ENCODE measurements around the gene PBRM1. TPM values are rescaled to one million over a fixed set of nuclear protein-coding genes. Genes with fewer than 3 reads are reported as not detected.

Gene PBRM1
- total and polyA plus RNA-seq, 7 experiments from 2014 or later: 58.4 to 109 (median 76.9) TPM

DNA sequence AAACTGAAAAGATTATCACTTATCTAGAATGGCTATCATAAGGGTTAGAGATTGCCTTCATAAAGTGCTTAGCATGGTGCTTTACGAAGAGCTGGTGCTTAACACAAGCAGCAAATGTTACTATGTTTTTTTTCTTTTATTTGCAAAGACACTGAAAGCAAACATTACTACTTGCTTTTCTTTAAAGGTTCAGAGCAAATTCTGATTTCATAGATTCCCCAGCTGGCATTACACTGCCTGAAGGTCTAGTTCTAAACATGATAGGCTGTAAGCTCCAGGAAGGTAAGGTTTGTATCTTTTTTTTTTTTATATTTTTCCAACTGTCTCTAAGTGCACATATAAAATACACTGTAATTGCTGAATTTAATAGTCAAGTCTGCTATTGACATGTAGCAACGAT lies 77.4 kb downstream of the PBRM1 start:
- H3K36me3 ChIP-seq (ENCODE audit: control insufficient read depth in 2 of 3, insufficient read depth in 3 of 3, low read length in 3 of 3): peaks cover 8 to 68% (median 11%) of the 10 kb centered on the region in 3 experiments
- POLR2A ChIA-PET: no interaction called here
- Mint-ChIP-seq H3K4me1 (peaks cover 4 to 17% (median 13%) of the 10 kb centered on the region in 7 donors), H3K36me3 (peaks cover 21 to 67% (median 59%) of the 10 kb centered on the region in 5 donors), H3K27me3 (no peaks in the 10 kb centered on the region), H3K4me3 (no peak overlapping the region), H3K27ac (no peak overlapping the region), H3K9me3 (peaks cover 0 to 3% (median 0%) of the 10 kb centered on the region in 11 donors)
- H3K4me1 ChIP-seq (ENCODE audit: control insufficient read depth in 2 of 2, insufficient read depth in 2 of 2, low read length in 2 of 2): no peaks in the 10 kb centered on the region
- H3K9me3 ChIP-seq (ENCODE audit: control insufficient read depth in 2 of 3, low read length in 3 of 3): no peaks in the 10 kb centered on the region
- no peak overlapping the region for H3K27ac ChIP-seq (ENCODE audit: low read depth, low read length)
- CTCF ChIA-PET: no interaction called here
- no peak for DNase-seq
- ATAC-seq: no peak
- H3K4me3 ChIP-seq (ENCODE audit: low read length): no peak overlapping the region
- intact Hi-C loops (cut with micrococcal nuclease): no loop called here
- no peaks in the 10 kb centered on the region for H3K27me3 ChIP-seq (ENCODE audit: control insufficient read depth in 2 of 2, insufficient read depth in 2 of 2, low read length in 2 of 2)

DNA sequence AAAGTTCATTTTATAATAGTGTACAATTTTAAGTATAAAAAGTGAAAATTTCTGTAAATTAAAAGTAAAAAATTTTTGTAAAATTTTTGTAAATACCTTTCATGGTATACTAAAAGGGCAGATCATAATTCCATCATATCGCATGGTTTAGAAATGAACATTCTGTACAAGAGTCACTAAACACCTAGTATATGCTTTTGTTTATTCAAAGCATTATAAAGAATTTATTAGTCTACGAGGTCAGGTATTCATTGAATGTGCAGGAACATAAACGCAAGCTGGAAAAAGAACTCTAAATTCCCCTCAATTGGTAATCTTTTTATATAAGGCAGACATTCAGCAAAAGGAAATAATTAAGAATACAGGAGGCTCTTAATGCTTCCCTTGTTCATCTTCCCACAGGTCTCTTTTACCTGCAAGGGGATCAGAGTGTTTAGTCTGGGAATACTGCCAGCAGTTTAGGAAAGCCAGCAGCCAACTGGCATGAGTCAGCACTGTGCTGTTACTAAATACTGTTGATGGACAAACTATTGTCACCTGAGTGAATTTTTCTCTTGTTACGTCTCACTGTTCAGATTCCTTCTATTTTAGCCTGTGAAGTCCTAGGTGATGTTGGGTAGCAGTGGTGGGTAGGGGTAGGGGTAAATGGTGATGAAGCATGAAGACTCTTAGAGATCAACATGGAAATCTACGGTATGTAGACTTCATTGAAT lies 79.2 kb downstream of the PBRM1 start:
- Mint-ChIP-seq H3K36me3 (peaks cover 32 to 73% (median 64%) of the 10 kb centered on the region in 5 donors), H3K4me1 (peaks cover 4 to 22% (median 12%) of the 10 kb centered on the region in 7 donors), H3K4me3 (no peak overlapping the region), H3K27ac (no peak overlapping the region), H3K9me3 (peaks cover 0 to 19% (median 9%) of the 10 kb centered on the region in 11 donors), H3K27me3 (no peaks in the 10 kb centered on the region)
- ATAC-seq: no peak
- no peak for DNase-seq
- peaks cover 0 to under 1% (median 0%) of the 10 kb centered on the region in 3 experiments for H3K9me3 ChIP-seq (ENCODE audit: control insufficient read depth in 2 of 3, low read length in 3 of 3)
- H3K27me3 ChIP-seq (ENCODE audit: control insufficient read depth in 2 of 2, insufficient read depth in 2 of 2, low read length in 2 of 2): no peaks in the 10 kb centered on the region
- no peak overlapping the region for H3K4me3 ChIP-seq (ENCODE audit: low read length)
- POLR2A ChIA-PET: no interaction called here
- H3K27ac ChIP-seq (ENCODE audit: low read depth, low read length): no peak overlapping the region
- intact Hi-C loops (cut with micrococcal nuclease): no loop called here
- no peaks in the 10 kb centered on the region for H3K4me1 ChIP-seq (ENCODE audit: control insufficient read depth in 2 of 2, insufficient read depth in 2 of 2, low read length in 2 of 2)
- CTCF ChIA-PET: interaction anchor here (0.6 kb wide), 1 partner anchor 1042 kb away, joined by 3 read pairs; no protein-coding TSS in a partner anchor
- H3K36me3 ChIP-seq (ENCODE audit: control insufficient read depth in 2 of 3, insufficient read depth in 3 of 3, low read length in 3 of 3): peaks cover 8 to 78% (median 21%) of the 10 kb centered on the region in 3 experiments

DNA sequence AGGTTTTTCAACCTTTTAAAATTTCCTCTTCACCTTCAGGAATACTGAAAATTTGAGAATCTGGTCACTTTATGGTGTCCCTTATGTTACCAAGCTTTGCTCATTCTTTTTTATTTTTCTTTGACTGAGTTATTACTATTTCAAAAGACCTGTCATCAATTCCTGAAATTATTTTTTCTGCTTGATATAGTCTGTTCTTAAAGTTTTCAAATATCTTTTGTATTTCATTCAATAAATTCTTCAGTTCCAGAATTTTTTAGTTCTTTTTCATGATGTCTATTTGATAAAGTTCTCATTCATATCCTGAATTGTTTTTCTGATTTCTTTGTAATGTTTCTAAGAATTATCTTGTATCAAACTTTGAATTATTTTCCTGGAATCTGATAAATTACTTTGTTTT lies 85.5 kb downstream of the PBRM1 start:
- POLR2A ChIA-PET: no interaction called here
- DNase-seq: no peak
- intact Hi-C loops (cut with micrococcal nuclease): no loop called here
- CTCF ChIA-PET: no interaction called here
- Histone ChIP-seq H3K27ac (ENCODE audit: low read depth, low read length) (no peak overlapping the region), H3K4me1 (ENCODE audit: control insufficient read depth in 2 of 2, insufficient read depth in 2 of 2, low read length in 2 of 2) (no peaks in the 10 kb centered on the region), H3K4me3 (ENCODE audit: low read length) (no peak overlapping the region), H3K9me3 (ENCODE audit: control insufficient read depth in 2 of 3, low read length in 3 of 3) (peaks cover 0 to 10% (median 0%) of the 10 kb centered on the region in 3 experiments), H3K27me3 (ENCODE audit: control insufficient read depth in 2 of 2, insufficient read depth in 2 of 2, low read length in 2 of 2) (no peaks in the 10 kb centered on the region), H3K36me3 (ENCODE audit: control insufficient read depth in 2 of 3, insufficient read depth in 3 of 3, low read length in 3 of 3) (peaks cover 0 to 52% (median 19%) of the 10 kb centered on the region in 3 experiments)
- no peak for ATAC-seq
- Mint-ChIP-seq H3K27me3 (no peaks in the 10 kb centered on the region), H3K4me3 (no peak overlapping the region), H3K4me1 (peaks cover 0 to 7% (median 0%) of the 10 kb centered on the region in 7 donors), H3K9me3 (peaks cover 0 to 35% (median 21%) of the 10 kb centered on the region in 11 donors), H3K27ac (no peak overlapping the region), H3K36me3 (peaks cover 20 to 81% (median 67%) of the 10 kb centered on the region in 5 donors)

DNA sequence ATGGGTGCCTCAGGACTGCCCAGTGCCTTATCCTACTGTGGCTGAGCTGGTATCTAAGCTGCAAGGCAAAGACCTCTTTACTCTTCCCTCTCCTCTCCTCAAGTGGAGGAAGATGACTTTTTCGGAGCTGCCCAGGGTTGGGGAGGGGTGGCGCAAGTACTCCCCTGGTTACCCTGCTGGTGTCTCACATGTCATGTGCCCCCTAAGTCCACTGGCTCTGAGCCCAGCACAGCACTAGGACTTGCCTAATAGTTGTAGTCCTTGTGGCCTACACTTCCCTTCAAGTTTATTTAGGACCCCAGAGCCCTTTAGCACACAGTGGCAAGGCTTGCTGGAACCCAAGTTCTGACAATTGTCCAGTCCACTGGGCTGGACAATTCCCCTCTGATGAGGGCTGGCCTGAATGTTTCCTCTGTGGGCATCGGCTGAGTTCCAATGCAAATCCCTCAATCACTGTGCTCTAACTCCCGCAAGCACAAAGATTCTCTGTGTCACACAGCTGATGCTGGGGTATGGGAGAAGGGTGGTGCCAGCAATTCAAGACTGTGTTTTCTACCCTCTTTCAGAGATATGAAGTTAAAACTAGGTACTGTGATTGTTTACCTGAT lies 89.0 kb downstream of the PBRM1 start:
- H3K27ac Mint-ChIP-seq: peak overlapping the region in 1 of 9 donors; percentile 32
- H3K36me3 Mint-ChIP-seq: peaks cover 10 to 73% (median 51%) of the 10 kb centered on the region in 5 donors
- Histone ChIP-seq H3K27ac (ENCODE audit: low read depth, low read length) (no peak overlapping the region), H3K27me3 (ENCODE audit: control insufficient read depth in 2 of 2, insufficient read depth in 2 of 2, low read length in 2 of 2) (no peaks in the 10 kb centered on the region), H3K4me3 (ENCODE audit: low read length) (no peak overlapping the region), H3K36me3 (ENCODE audit: control insufficient read depth in 2 of 3, insufficient read depth in 3 of 3, low read length in 3 of 3) (peaks cover 0 to 20% (median 7%) of the 10 kb centered on the region in 3 experiments), H3K9me3 (ENCODE audit: control insufficient read depth in 2 of 3, low read length in 3 of 3) (peaks cover 0 to 10% (median 0%) of the 10 kb centered on the region in 3 experiments), H3K4me1 (ENCODE audit: control insufficient read depth in 2 of 2, insufficient read depth in 2 of 2, low read length in 2 of 2) (no peaks in the 10 kb centered on the region)
- DNase-seq (no peak), ATAC-seq (no peak)
- POLR2A ChIA-PET: no interaction called here
- CTCF ChIA-PET: no interaction called here
- peaks cover 0 to 21% (median 12%) of the 10 kb centered on the region in 11 donors for H3K9me3 Mint-ChIP-seq
- H3K4me3 Mint-ChIP-seq: no peak overlapping the region
- intact Hi-C loops (cut with micrococcal nuclease): no loop called here
- peaks cover 0 to 10% (median 0%) of the 10 kb centered on the region in 7 donors for H3K4me1 Mint-ChIP-seq
- H3K27me3 Mint-ChIP-seq: no peaks in the 10 kb centered on the region

DNA sequence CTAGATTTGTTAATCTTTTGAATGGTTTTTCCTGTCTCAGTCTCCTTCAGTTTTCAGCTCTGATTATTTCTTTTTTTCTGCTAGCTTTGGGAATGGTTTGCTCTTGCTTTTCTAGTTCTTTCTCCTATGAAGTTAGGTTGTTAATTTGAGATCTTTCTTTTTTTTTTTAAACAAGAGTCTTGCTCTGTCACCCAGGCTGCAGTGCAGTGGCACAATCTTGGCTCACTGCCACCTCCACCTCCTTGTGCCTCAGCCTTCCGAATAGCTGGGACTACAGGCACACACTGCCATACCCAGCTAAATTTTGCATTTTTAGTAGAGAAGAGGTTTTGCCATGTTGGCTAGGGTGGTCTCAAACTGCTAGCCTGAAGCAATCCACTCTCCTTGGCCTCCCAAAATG lies 92.6 kb downstream of the PBRM1 start:
- Histone ChIP-seq H3K4me3 (ENCODE audit: low read length) (no peak overlapping the region), H3K27me3 (ENCODE audit: control insufficient read depth in 2 of 2, insufficient read depth in 2 of 2, low read length in 2 of 2) (no peaks in the 10 kb centered on the region), H3K9me3 (ENCODE audit: control insufficient read depth in 2 of 3, low read length in 3 of 3) (no peaks in the 10 kb centered on the region), H3K36me3 (ENCODE audit: control insufficient read depth in 2 of 3, insufficient read depth in 3 of 3, low read length in 3 of 3) (peaks cover 0 to 18% (median 3%) of the 10 kb centered on the region in 3 experiments), H3K4me1 (ENCODE audit: control insufficient read depth in 2 of 2, insufficient read depth in 2 of 2, low read length in 2 of 2) (no peaks in the 10 kb centered on the region), H3K27ac (ENCODE audit: low read depth, low read length) (no peak overlapping the region)
- H3K36me3 Mint-ChIP-seq: peaks cover 6 to 48% (median 42%) of the 10 kb centered on the region in 5 donors
- H3K4me1 Mint-ChIP-seq: peaks cover 0 to 10% (median 0%) of the 10 kb centered on the region in 7 donors
- no peak overlapping the region for H3K4me3 Mint-ChIP-seq
- peaks cover 0 to 9% (median 0%) of the 10 kb centered on the region in 11 donors for H3K9me3 Mint-ChIP-seq
- ATAC-seq: no peak
- peak overlapping the region in 2 of 9 donors; percentile 7 to 77 for H3K27ac Mint-ChIP-seq
- intact Hi-C loops (cut with micrococcal nuclease): no loop called here
- H3K27me3 Mint-ChIP-seq: no peaks in the 10 kb centered on the region
- ChIA-PET CTCF (interaction anchor here (0.7 kb wide), 1 partner anchor 65 kb away, joined by 3 read pairs; no protein-coding TSS in a partner anchor), POLR2A (interaction anchor here (0.6 to 0.7 kb wide), 2 partner anchors 43 to 773 kb away, joined by 3 read pairs; no protein-coding TSS in a partner anchor)
- DNase-seq: no peak

DNA sequence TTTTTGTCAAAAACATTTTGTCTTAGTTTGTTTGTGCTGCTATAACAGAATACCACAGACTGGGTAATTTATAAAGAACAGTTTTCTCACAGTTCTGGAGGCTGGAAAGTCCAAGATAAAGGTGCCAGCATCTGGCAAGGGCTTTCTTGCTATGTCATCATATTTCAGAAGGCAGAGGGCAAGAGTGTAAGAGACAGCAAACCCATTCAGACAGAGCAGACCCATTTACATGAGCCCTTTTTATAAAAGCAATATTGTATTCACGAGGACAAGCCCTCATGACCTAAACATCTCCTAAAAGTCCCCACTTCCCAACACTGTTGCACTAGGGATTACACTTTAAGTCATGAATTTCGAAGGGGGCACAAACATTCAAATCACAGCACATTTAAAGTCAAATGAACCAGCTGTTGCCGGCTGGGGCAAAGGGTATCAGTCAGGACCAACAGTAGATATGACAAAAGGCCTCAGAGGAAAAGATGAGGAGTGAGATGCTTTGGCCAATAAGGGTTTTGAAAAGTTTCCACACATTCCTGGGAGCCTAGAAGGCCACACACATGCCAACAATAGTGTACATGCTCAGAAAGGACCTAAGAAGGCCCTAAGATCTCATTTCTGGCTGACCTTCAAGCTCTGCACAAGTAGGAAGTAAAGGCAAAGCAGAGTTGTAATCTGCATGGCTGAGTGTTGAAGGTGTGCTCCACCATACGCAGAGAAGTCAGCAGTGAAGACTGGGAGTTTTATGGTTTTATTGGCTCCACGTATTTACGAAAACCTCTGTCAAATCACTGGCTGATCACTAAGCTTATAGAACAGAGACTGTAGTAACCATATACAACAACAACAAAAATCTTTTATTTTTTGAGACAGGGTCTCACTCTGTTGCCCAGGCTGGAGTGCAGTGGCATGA lies 111.4 kb downstream of the PBRM1 start:
- Mint-ChIP-seq H3K27me3 (no peaks in the 10 kb centered on the region), H3K27ac (peak overlapping the region in 5 of 9 donors; percentile 18 to 74 (median 43)), H3K36me3 (peaks cover 28 to 60% (median 35%) of the 10 kb centered on the region in 5 donors), H3K4me1 (peaks cover 0 to 9% (median 2%) of the 10 kb centered on the region in 7 donors), H3K9me3 (peaks cover 0 to 3% (median 0%) of the 10 kb centered on the region in 11 donors), H3K4me3 (no peak overlapping the region)
- H3K27ac ChIP-seq (ENCODE audit: low read depth, low read length): no peak overlapping the region
- CTCF ChIA-PET: no interaction called here
- ATAC-seq (no peak), DNase-seq (no peak)
- intact Hi-C loops (cut with micrococcal nuclease): no loop called here
- no peaks in the 10 kb centered on the region for H3K4me1 ChIP-seq (ENCODE audit: control insufficient read depth in 2 of 2, insufficient read depth in 2 of 2, low read length in 2 of 2)
- POLR2A ChIA-PET: no interaction called here
- no peak overlapping the region for H3K4me3 ChIP-seq (ENCODE audit: low read length)
- no peaks in the 10 kb centered on the region for H3K27me3 ChIP-seq (ENCODE audit: control insufficient read depth in 2 of 2, insufficient read depth in 2 of 2, low read length in 2 of 2)
- peaks cover 3 to 64% (median 13%) of the 10 kb centered on the region in 3 experiments for H3K36me3 ChIP-seq (ENCODE audit: control insufficient read depth in 2 of 3, insufficient read depth in 3 of 3, low read length in 3 of 3)
- no peaks in the 10 kb centered on the region for H3K9me3 ChIP-seq (ENCODE audit: control insufficient read depth in 2 of 3, low read length in 3 of 3)
